ENCODE measurements around the gene PLXNA1.

Gene PLXNA1

GRCh38 chr3:127026036-127026435 lies 43.1 kb downstream of the PLXNA1 start:
- no peak for DNase-seq

GRCh38 chr3:127026661-127027060 lies 43.7 kb downstream of the PLXNA1 start:
- no peak for DNase-seq

GRCh38 chr3:127027061-127027735 lies 44.3 kb downstream of the PLXNA1 start:
- DNase-seq, result no peak

GRCh38 chr3:127027811-127028548 lies 45.1 kb downstream of the PLXNA1 start:
- DNase-seq, result no peak

- DNase-seq, result no peak
Observed at GRCh38 chr3:127028781-127029657, 46.1 kb downstream of the PLXNA1 start.

GRCh38 chr3:127029658-127030507 lies 47.0 kb downstream of the PLXNA1 start:
- DNase-seq, result no peak

- DNase-seq, result no peak
Observed at GRCh38 chr3:127030508-127031412, 47.8 kb downstream of the PLXNA1 start.

- no peak for DNase-seq
Observed at GRCh38 chr3:127031413-127031810, 48.5 kb downstream of the PLXNA1 start.

GRCh38 chr3:127031845-127032244 lies 48.9 kb downstream of the PLXNA1 start:
- DNase-seq, result no peak

GRCh38 chr3:127032296-127032990 lies 49.5 kb downstream of the PLXNA1 start:
- no peak for DNase-seq
